CD8-positive, alpha-beta memory T cell (primary cell): ENCODE results near the gene ITPR2. TPM values are rescaled to one million over a fixed set of nuclear protein-coding genes. Genes with fewer than 3 reads are reported as not detected.

Experiments
- CTCF ChIA-PET: fragments of 350-600 bp; sonication (Branson Sonifier 250); formaldehyde crosslinking; loops from one replicate; lab custom pipeline; 2021; ENCODE audit warnings: antibody characterized with exemption; lab: Charles Lee
- POLR2A ChIA-PET: fragments of 350-600 bp; sonication (Branson Sonifier 250); formaldehyde crosslinking; loops from one replicate; lab custom pipeline; 2021; ENCODE audit warnings: antibody characterized with exemption; lab: Charles Lee
- DNase-seq, 5 donors: peaks; one replicate each; pipeline versions ENCODE4 v3.0.0 to v3.0.0-alpha.2; 2020 to 2022; ENCODE audit warnings: mixed read lengths in 1 of 5
- H3K27ac ChIP-seq: one replicate; pipeline ENCODE4 v1.7.0; 2013; ENCODE audit warnings: low read depth, mild to moderate bottlenecking, low read length, moderate library complexity
- H3K27me3 ChIP-seq: 2 replicates; pipeline ENCODE4 v1.7.0; 2013; ENCODE audit warnings: low read length, mild to moderate bottlenecking; ENCODE audit not compliant: insufficient read depth, poor library complexity, severe bottlenecking
- H3K36me3 ChIP-seq: 2 replicates; pipeline ENCODE4 v1.7.0; 2013; ENCODE audit warnings: mild to moderate bottlenecking, low read length, moderate library complexity; ENCODE audit not compliant: insufficient read depth
- H3K4me1 ChIP-seq: 2 replicates; pipeline ENCODE4 v1.7.0; 2013; ENCODE audit warnings: mild to moderate bottlenecking, low read length, moderate library complexity; ENCODE audit not compliant: insufficient read depth
- H3K4me3 ChIP-seq: 2 replicates; pipeline ENCODE4 v1.7.0; 2013; ENCODE audit warnings: mild to moderate bottlenecking, low read length
- H3K9me3 ChIP-seq: 2 replicates; pipeline ENCODE4 v1.7.0; 2013; ENCODE audit warnings: mild to moderate bottlenecking, low read length
- H3K27ac Mint-ChIP-seq, 8 donors: one replicate each; pipeline ENCODE4 v1.8.0; 2020 to 2021; ENCODE audit warnings: mixed read lengths in 8 of 8, mild to moderate bottlenecking in 6 of 8, inconsistent platforms in 3 of 8, moderate library complexity in 3 of 8
- H3K27me3 Mint-ChIP-seq, 2 donors: one replicate each; pipeline ENCODE4 v1.8.0; 2020 to 2021; ENCODE audit warnings: mixed read lengths in 2 of 2, mild to moderate bottlenecking in 1 of 2, moderate library complexity in 1 of 2
- H3K36me3 Mint-ChIP-seq, 3 donors: one replicate each; pipeline ENCODE4 v1.8.0; 2020 to 2021; ENCODE audit warnings: mixed read lengths in 3 of 3, inconsistent platforms in 1 of 3, mild to moderate bottlenecking in 1 of 3
- H3K4me1 Mint-ChIP-seq, 3 donors: one replicate each; pipeline ENCODE4 v1.8.0; 2020 to 2021; ENCODE audit warnings: mixed read lengths in 3 of 3, inconsistent platforms in 1 of 3, mild to moderate bottlenecking in 1 of 3
- H3K4me3 Mint-ChIP-seq, 7 donors: one replicate each; pipeline ENCODE4 v1.8.0; 2020 to 2021; ENCODE audit warnings: mixed read lengths in 7 of 7, mild to moderate bottlenecking in 6 of 7, moderate library complexity in 4 of 7, inconsistent platforms in 2 of 7
- H3K9me3 Mint-ChIP-seq, 5 donors: one replicate each; pipeline ENCODE4 v1.8.0; 2020 to 2022; ENCODE audit warnings: mixed read lengths in 5 of 5, mild to moderate bottlenecking in 3 of 5, moderate library complexity in 2 of 5, inconsistent platforms in 1 of 5
- polyA plus RNA-seq: library from polyadenylated mRNA; unstranded; fragments of 300-500 nt; fragmentation: Illumina TruSeq; gene quantifications from one replicate; pipeline ENCODE4 v1.2.3, GENCODE V29; 2021
- total RNA-seq, 2 experiments: library from RNA; stranded (reverse); gene quantifications; one replicate each; pipeline ENCODE4 v1.2.3, GENCODE V29; 2021

ITPR2 gene
- total and polyA plus RNA-seq, 3 experiments from 2014 or later = 13.0 to 29.4 (median 24.0) TPM

- H3K36me3 Mint-ChIP-seq = peaks cover 6 to 23% (median 16%) of the 10 kb centered on the region in 3 donors
- ChIA-PET POLR2A (no interaction called here), CTCF (no interaction called here)
- H3K27ac ChIP-seq = no peak overlapping the region
- H3K4me3 Mint-ChIP-seq = no peak overlapping the region
- no peaks in the 10 kb centered on the region for H3K27me3 ChIP-seq
- no peak overlapping the region for H3K27ac Mint-ChIP-seq
- no peaks in the 10 kb centered on the region for H3K36me3 ChIP-seq
- peaks cover 22 to 30% (median 28%) of the 10 kb centered on the region in 3 donors for H3K4me1 Mint-ChIP-seq
- H3K9me3 ChIP-seq = no peaks in the 10 kb centered on the region
- H3K4me1 ChIP-seq = no peaks in the 10 kb centered on the region
- no peak overlapping the region for H3K4me3 ChIP-seq
- H3K27me3 Mint-ChIP-seq = no peaks in the 10 kb centered on the region
- no peak for DNase-seq
- H3K9me3 Mint-ChIP-seq = peaks cover 0 to 4% (median 2%) of the 10 kb centered on the region in 5 donors
Observed at GRCh38 chr12:26769611-26770010, 63.4 kb downstream of the ITPR2 start.

DNA sequence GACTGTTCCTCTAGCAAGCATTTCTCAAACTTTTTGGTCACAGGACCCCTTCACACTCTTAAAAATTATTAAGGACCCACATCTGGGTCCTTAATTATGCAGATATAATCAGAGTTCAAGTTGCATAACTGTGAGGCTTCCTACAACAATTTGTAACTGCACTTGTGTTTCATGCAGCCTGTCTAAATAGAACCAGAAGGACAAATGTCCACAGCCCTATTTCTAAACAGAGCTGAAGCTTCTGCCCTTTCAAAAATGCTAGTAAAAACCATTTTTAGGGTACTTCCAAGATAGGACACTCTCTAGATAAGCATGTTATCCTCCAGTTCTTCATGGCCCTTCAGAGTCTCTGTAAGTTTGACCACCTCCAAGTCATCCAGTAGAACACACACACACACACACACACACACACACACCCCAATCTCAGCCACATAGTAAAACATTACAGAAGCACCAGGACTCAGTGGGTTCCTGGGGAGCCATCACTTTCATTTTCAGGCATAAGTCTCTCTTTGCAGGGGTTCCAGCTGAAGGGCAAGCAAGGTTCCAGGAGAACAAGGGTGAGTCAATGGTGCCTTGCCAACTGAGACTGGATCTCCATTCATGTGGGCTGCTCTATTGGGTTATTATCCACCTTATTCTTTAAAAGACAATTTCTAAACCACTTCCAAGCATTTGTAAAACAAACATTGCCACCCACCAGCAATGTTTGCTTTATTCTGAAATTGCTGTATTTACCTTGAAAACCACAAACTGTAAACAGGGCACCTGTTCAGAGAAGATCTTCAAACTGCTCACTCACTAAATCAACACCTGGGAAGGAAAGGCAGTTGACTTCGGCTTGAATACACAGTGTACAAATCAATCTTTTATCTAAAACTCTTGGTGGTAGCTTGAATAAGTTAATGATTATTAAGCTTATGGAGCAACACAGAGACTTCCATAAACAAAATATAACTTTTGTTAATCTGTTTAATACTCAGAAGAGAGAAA is 64.1 kb downstream of the ITPR2 start:
- Mint-ChIP-seq H3K9me3 (peaks cover 3 to 7% (median 4%) of the 10 kb centered on the region in 5 donors), H3K4me3 (peak overlapping the region in 1 of 7 donors; percentile 3), H3K27ac (peak overlapping the region in 1 of 8 donors; percentile 30), H3K4me1 (peaks cover 22 to 30% (median 26%) of the 10 kb centered on the region in 3 donors), H3K36me3 (peaks cover 6 to 29% (median 21%) of the 10 kb centered on the region in 3 donors), H3K27me3 (no peaks in the 10 kb centered on the region)
- Histone ChIP-seq H3K4me1 (no peaks in the 10 kb centered on the region), H3K27me3 (no peaks in the 10 kb centered on the region), H3K4me3 (no peak overlapping the region), H3K9me3 (no peaks in the 10 kb centered on the region), H3K36me3 (no peaks in the 10 kb centered on the region), H3K27ac (no peak overlapping the region)
- DNase-seq = no peak
- CTCF ChIA-PET = no interaction called here
- POLR2A ChIA-PET = no interaction called here

DNA sequence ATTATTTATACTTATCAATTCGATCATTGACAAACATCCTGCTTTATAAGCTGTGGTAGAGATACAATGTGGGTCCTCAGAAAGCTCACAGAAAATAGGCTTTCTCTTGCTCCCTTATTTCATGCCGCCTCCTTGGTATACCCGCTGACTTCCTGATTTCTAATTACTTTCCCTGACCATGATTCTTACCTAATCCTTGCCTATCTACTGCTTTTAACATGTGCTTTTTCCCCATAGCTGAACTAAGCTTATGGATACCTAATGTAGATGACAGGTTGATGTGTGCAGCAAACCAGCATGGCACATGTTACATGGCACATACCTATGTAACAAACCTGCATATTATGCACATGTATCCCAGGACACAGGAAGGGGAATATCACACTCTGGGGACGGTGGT is 65.1 kb downstream of the ITPR2 start:
- Mint-ChIP-seq H3K4me1 (peaks cover 18 to 23% (median 20%) of the 10 kb centered on the region in 3 donors), H3K27me3 (no peaks in the 10 kb centered on the region), H3K36me3 (peaks cover 8 to 36% (median 24%) of the 10 kb centered on the region in 3 donors), H3K4me3 (no peak overlapping the region), H3K27ac (no peak overlapping the region), H3K9me3 (peaks cover 4 to 14% (median 12%) of the 10 kb centered on the region in 5 donors)
- DNase-seq = no peak
- POLR2A ChIA-PET = no interaction called here
- Histone ChIP-seq H3K36me3 (no peaks in the 10 kb centered on the region), H3K9me3 (no peaks in the 10 kb centered on the region), H3K27ac (no peak overlapping the region), H3K4me1 (no peaks in the 10 kb centered on the region), H3K4me3 (no peak overlapping the region), H3K27me3 (no peaks in the 10 kb centered on the region)
- CTCF ChIA-PET = no interaction called here

DNA sequence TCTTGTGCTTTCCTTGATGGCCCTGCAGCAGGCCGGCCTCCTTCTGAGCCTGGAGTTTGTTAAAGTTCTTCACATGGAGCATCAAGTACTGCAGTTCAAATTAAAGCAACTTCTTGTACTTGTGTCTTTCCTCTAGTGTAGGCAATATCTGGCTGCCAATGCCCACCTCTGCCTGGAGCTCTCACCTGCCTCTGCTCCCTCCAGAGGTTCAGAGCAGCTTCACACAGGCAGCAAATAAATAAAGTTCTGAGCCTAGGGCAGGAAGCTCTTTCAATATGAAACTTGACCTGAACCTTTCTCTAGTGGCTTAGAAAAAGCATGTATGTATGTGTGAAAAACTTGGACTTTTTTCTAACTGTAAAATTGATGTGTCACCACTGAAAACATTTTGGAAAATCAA is 65.9 kb downstream of the ITPR2 start:
- no peaks in the 10 kb centered on the region for H3K4me1 ChIP-seq
- no peak for DNase-seq
- CTCF ChIA-PET = no interaction called here
- H3K27me3 Mint-ChIP-seq = no peaks in the 10 kb centered on the region
- H3K4me3 Mint-ChIP-seq = no peak overlapping the region
- H3K36me3 Mint-ChIP-seq = peaks cover 8 to 39% (median 27%) of the 10 kb centered on the region in 3 donors
- H3K27me3 ChIP-seq = no peaks in the 10 kb centered on the region
- no peak overlapping the region for H3K27ac Mint-ChIP-seq
- peaks cover 3% of the 10 kb centered on the region for H3K9me3 ChIP-seq
- POLR2A ChIA-PET = no interaction called here
- H3K36me3 ChIP-seq = no peaks in the 10 kb centered on the region
- no peak overlapping the region for H3K4me3 ChIP-seq
- peaks cover 18 to 23% (median 19%) of the 10 kb centered on the region in 3 donors for H3K4me1 Mint-ChIP-seq
- peaks cover 6 to 18% (median 14%) of the 10 kb centered on the region in 5 donors for H3K9me3 Mint-ChIP-seq
- H3K27ac ChIP-seq = no peak overlapping the region

DNA sequence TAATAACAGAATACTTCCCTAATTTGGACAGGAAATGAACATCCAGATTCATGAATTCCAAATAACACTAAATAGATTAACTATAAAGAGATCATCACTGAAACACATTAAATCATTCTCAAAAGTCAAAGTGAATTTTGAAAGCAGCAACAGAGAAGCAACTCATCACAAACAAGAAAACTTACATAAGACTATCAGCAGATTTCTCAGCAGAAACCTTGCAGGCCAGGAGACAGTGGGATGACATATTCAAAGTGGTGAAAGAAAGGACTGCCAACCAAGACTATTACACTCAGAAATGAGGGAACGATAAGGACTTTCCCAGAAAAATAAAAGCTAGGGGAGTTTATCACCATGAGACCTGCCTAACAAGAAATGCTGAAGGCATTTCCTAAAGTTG is 70.8 kb downstream of the ITPR2 start:
- POLR2A ChIA-PET = no interaction called here
- H3K9me3 Mint-ChIP-seq = peaks cover 16 to 32% (median 29%) of the 10 kb centered on the region in 5 donors
- H3K4me3 Mint-ChIP-seq = no peak overlapping the region
- no peaks in the 10 kb centered on the region for H3K27me3 Mint-ChIP-seq
- CTCF ChIA-PET = no interaction called here
- no peak for DNase-seq
- peaks cover 0 to 5% (median 3%) of the 10 kb centered on the region in 3 donors for H3K4me1 Mint-ChIP-seq
- H3K4me1 ChIP-seq = no peaks in the 10 kb centered on the region
- H3K4me3 ChIP-seq = no peak overlapping the region
- H3K27ac ChIP-seq = no peak overlapping the region
- no peaks in the 10 kb centered on the region for H3K36me3 ChIP-seq
- H3K9me3 ChIP-seq = peaks cover 10% of the 10 kb centered on the region
- H3K27ac Mint-ChIP-seq = no peak overlapping the region
- no peaks in the 10 kb centered on the region for H3K27me3 ChIP-seq
- H3K36me3 Mint-ChIP-seq = peaks cover 10 to 56% (median 32%) of the 10 kb centered on the region in 3 donors

DNA sequence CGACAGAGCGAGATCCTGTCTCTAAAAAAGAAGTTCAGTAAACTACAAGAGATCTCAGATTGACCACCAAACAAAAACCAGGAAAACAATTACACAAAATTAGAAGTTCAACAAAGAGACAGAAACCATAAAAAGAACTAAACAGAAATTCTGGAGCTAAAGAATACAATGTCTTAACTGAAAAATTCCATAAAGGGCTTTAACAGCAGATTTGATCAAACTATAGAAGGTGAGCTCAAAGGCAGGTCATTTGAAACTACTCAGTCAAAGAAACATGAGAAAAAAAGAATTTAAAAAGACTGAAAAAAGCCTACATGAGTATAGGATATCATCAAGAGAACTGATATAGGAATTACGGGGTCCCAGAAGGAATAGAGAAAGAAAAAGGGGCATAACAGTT is 71.2 kb downstream of the ITPR2 start:
- CTCF ChIA-PET = no interaction called here

GRCh38 chr12:26760657-26761293 is 72.2 kb downstream of the ITPR2 start:
- CTCF ChIA-PET = no interaction called here
- POLR2A ChIA-PET = no interaction called here
- no peak overlapping the region for H3K4me3 ChIP-seq

More for the DNA sequence above, 71.2 kb downstream of the ITPR2 start:
- H3K9me3 ChIP-seq = peaks cover 10% of the 10 kb centered on the region
- no peaks in the 10 kb centered on the region for H3K36me3 ChIP-seq
- Mint-ChIP-seq H3K36me3 (peaks cover 10 to 54% (median 28%) of the 10 kb centered on the region in 3 donors), H3K4me1 (peaks cover 0 to 3% (median 2%) of the 10 kb centered on the region in 3 donors), H3K9me3 (peaks cover 16 to 32% (median 29%) of the 10 kb centered on the region in 5 donors), H3K27me3 (no peaks in the 10 kb centered on the region), H3K4me3 (peak overlapping the region in 1 of 7 donors; percentile 46), H3K27ac (peak overlapping the region in 1 of 8 donors; percentile 73)
- no peak for DNase-seq
- no peaks in the 10 kb centered on the region for H3K27me3 ChIP-seq
- POLR2A ChIA-PET = no interaction called here
- H3K4me3 ChIP-seq = no peak overlapping the region
- no peaks in the 10 kb centered on the region for H3K4me1 ChIP-seq
- no peak overlapping the region for H3K27ac ChIP-seq

More at GRCh38 chr12:26760657-26761293, 72.2 kb downstream of the ITPR2 start:
- Histone ChIP-seq H3K36me3 (no peaks in the 10 kb centered on the region), H3K27me3 (no peaks in the 10 kb centered on the region), H3K27ac (no peak overlapping the region), H3K9me3 (peaks cover 10% of the 10 kb centered on the region), H3K4me1 (no peaks in the 10 kb centered on the region)
- Mint-ChIP-seq H3K4me1 (peaks cover 0 to 3% (median 2%) of the 10 kb centered on the region in 3 donors), H3K9me3 (peaks cover 18 to 38% (median 33%) of the 10 kb centered on the region in 5 donors), H3K4me3 (peak overlapping the region in 1 of 7 donors; percentile 20), H3K36me3 (peaks cover 14 to 56% (median 28%) of the 10 kb centered on the region in 3 donors), H3K27ac (no peak overlapping the region), H3K27me3 (no peaks in the 10 kb centered on the region)
- no peak for DNase-seq
